T-helper 17 cell (primary cell): Measurements from ENCODE around the gene BBS9. TPM values are rescaled to one million over a fixed set of nuclear protein-coding genes. Genes with fewer than 3 reads are reported as not detected.

Experiments
- ATAC-seq: fragments of 150-1000 bp; cut with Tn5 transposase; 2 replicates; pipeline ENCODE4 v1.10.0; 2021; ENCODE audit warnings: mild to moderate bottlenecking, moderate library complexity
- DNase-seq, 3 donors: peaks; one replicate each; pipeline versions ENCODE4 v3.0.0 to v3.0.0-alpha.2; 2020 to 2021
- H3K9me3 ChIP-seq: one replicate; pipeline ENCODE4 v1.7.0; 2013; ENCODE audit warnings: low read length, mild to moderate bottlenecking; ENCODE audit not compliant: control insufficient read depth, poor library complexity, severe bottlenecking
- H3K27ac Mint-ChIP-seq: one replicate; pipeline ENCODE4 v1.8.0; 2022; ENCODE audit warnings: mild to moderate bottlenecking, moderate library complexity, mixed read lengths
- H3K27me3 Mint-ChIP-seq: one replicate; pipeline ENCODE4 v1.8.0; 2022; ENCODE audit warnings: mixed read lengths
- H3K36me3 Mint-ChIP-seq: one replicate; pipeline ENCODE4 v1.8.0; 2022; ENCODE audit warnings: low read depth, mixed read lengths
- H3K4me1 Mint-ChIP-seq: one replicate; pipeline ENCODE4 v1.8.0; 2022; ENCODE audit warnings: mild to moderate bottlenecking, mixed read lengths
- H3K4me3 Mint-ChIP-seq: one replicate; pipeline ENCODE4 v1.8.0; 2022; ENCODE audit warnings: mild to moderate bottlenecking, moderate library complexity, mixed read lengths
- total RNA-seq, 4 donors: library from RNA in 2 of 4; stranded (reverse) in 2 of 4; gene quantifications; one replicate each; pipeline ENCODE4 v1.2.3 and lab custom pipeline; 2022 to 2026

BBS9 gene
- total RNA-seq, 2 donors from 2014 or later = 23.4 to 25.3 TPM

GRCh38 chr7:33336820-33337219, 207.5 kb downstream of the BBS9 start:
- Mint-ChIP-seq H3K4me3 (no peak overlapping the region), H3K27ac (no peak overlapping the region), H3K4me1 (no peaks in the 10 kb centered on the region), H3K36me3 (peaks cover 4% of the 10 kb centered on the region), H3K27me3 (no peaks in the 10 kb centered on the region)
- H3K9me3 ChIP-seq = no peaks in the 10 kb centered on the region
- DNase-seq = no peak
- no peak for ATAC-seq

GRCh38 chr7:33339074-33339790, 209.9 kb downstream of the BBS9 start:
- no peak for ATAC-seq
- DNase-seq = no peak
- no peaks in the 10 kb centered on the region for H3K9me3 ChIP-seq
- H3K4me1 Mint-ChIP-seq = no peaks in the 10 kb centered on the region
- no peak overlapping the region for H3K4me3 Mint-ChIP-seq
- peaks cover 4% of the 10 kb centered on the region for H3K36me3 Mint-ChIP-seq
- no peak overlapping the region for H3K27ac Mint-ChIP-seq
- H3K27me3 Mint-ChIP-seq = no peaks in the 10 kb centered on the region

- Mint-ChIP-seq H3K27me3 (no peaks in the 10 kb centered on the region), H3K36me3 (peaks cover 5% of the 10 kb centered on the region), H3K4me3 (no peak overlapping the region), H3K4me1 (no peaks in the 10 kb centered on the region), H3K27ac (no peak overlapping the region)
- no peaks in the 10 kb centered on the region for H3K9me3 ChIP-seq
- DNase-seq = no peak
- no peak for ATAC-seq
Observed at GRCh38 chr7:33346055-33346454, 216.7 kb downstream of the BBS9 start.

- Mint-ChIP-seq H3K4me1 (no peaks in the 10 kb centered on the region), H3K27ac (no peak overlapping the region), H3K36me3 (peaks cover 8% of the 10 kb centered on the region), H3K27me3 (no peaks in the 10 kb centered on the region), H3K4me3 (no peak overlapping the region)
- ATAC-seq (no peak), DNase-seq (no peak)
- H3K9me3 ChIP-seq = no peaks in the 10 kb centered on the region
Observed at GRCh38 chr7:33350577-33350976, 221.2 kb downstream of the BBS9 start.

- DNase-seq (no peak), ATAC-seq (no peak)
- no peak overlapping the region for H3K4me3 Mint-ChIP-seq
- no peaks in the 10 kb centered on the region for H3K27me3 Mint-ChIP-seq
- H3K36me3 Mint-ChIP-seq = peaks cover 5% of the 10 kb centered on the region
- no peaks in the 10 kb centered on the region for H3K9me3 ChIP-seq
- H3K4me1 Mint-ChIP-seq = no peaks in the 10 kb centered on the region
- H3K27ac Mint-ChIP-seq = no peak overlapping the region
Observed at GRCh38 chr7:33351709-33352108, 222.3 kb downstream of the BBS9 start.

GRCh38 chr7:33354201-33354600, 224.8 kb downstream of the BBS9 start:
- H3K4me3 Mint-ChIP-seq = no peak overlapping the region
- H3K36me3 Mint-ChIP-seq = peaks cover 5% of the 10 kb centered on the region
- ATAC-seq = no peak

GRCh38 chr7:33355386-33355785, 226.0 kb downstream of the BBS9 start:
- Mint-ChIP-seq H3K27ac (no peak overlapping the region), H3K4me1 (no peaks in the 10 kb centered on the region), H3K36me3 (peaks cover 4% of the 10 kb centered on the region), H3K4me3 (no peak overlapping the region), H3K27me3 (no peaks in the 10 kb centered on the region)
- no peaks in the 10 kb centered on the region for H3K9me3 ChIP-seq
- DNase-seq = no peak
- no peak for ATAC-seq

More at GRCh38 chr7:33354201-33354600, 224.8 kb downstream of the BBS9 start:
- no peaks in the 10 kb centered on the region for H3K4me1 Mint-ChIP-seq
- H3K27ac Mint-ChIP-seq = no peak overlapping the region
- no peaks in the 10 kb centered on the region for H3K27me3 Mint-ChIP-seq
- H3K9me3 ChIP-seq = no peaks in the 10 kb centered on the region
- DNase-seq = no peak

GRCh38 chr7:33356336-33356735, 227.0 kb downstream of the BBS9 start:
- ATAC-seq (no peak), DNase-seq (no peak)
- Mint-ChIP-seq H3K27me3 (no peaks in the 10 kb centered on the region), H3K27ac (no peak overlapping the region), H3K4me1 (no peaks in the 10 kb centered on the region), H3K4me3 (no peak overlapping the region), H3K36me3 (peaks cover 3% of the 10 kb centered on the region)
- no peaks in the 10 kb centered on the region for H3K9me3 ChIP-seq

GRCh38 chr7:33357846-33358245, 228.5 kb downstream of the BBS9 start:
- Mint-ChIP-seq H3K36me3 (peaks cover under 1% of the 10 kb centered on the region), H3K27ac (no peak overlapping the region), H3K4me1 (no peaks in the 10 kb centered on the region), H3K27me3 (no peaks in the 10 kb centered on the region), H3K4me3 (no peak overlapping the region)
- H3K9me3 ChIP-seq = no peaks in the 10 kb centered on the region
- no peak for ATAC-seq
- no peak for DNase-seq

GRCh38 chr7:33369888-33370287, 240.5 kb downstream of the BBS9 start:
- H3K27ac Mint-ChIP-seq = no peak overlapping the region
- no peaks in the 10 kb centered on the region for H3K4me1 Mint-ChIP-seq
- no peak overlapping the region for H3K4me3 Mint-ChIP-seq
- H3K36me3 Mint-ChIP-seq = peaks cover 11% of the 10 kb centered on the region
- H3K27me3 Mint-ChIP-seq = no peaks in the 10 kb centered on the region
- DNase-seq (no peak), ATAC-seq (no peak)
- no peaks in the 10 kb centered on the region for H3K9me3 ChIP-seq

- DNase-seq (no peak), ATAC-seq (no peak)
- no peaks in the 10 kb centered on the region for H3K27me3 Mint-ChIP-seq
- H3K27ac Mint-ChIP-seq = no peak overlapping the region
- no peak overlapping the region for H3K4me3 Mint-ChIP-seq
- H3K9me3 ChIP-seq = no peaks in the 10 kb centered on the region
- H3K36me3 Mint-ChIP-seq = peaks cover 20% of the 10 kb centered on the region
- H3K4me1 Mint-ChIP-seq = no peaks in the 10 kb centered on the region
Observed at GRCh38 chr7:33373195-33373594, 243.8 kb downstream of the BBS9 start.

- Mint-ChIP-seq H3K27ac (no peak overlapping the region), H3K27me3 (no peaks in the 10 kb centered on the region), H3K36me3 (peaks cover 16% of the 10 kb centered on the region), H3K4me1 (no peaks in the 10 kb centered on the region), H3K4me3 (no peak overlapping the region)
- DNase-seq = no peak
- ATAC-seq = no peak
- H3K9me3 ChIP-seq = no peaks in the 10 kb centered on the region
Observed at GRCh38 chr7:33379891-33380525, 250.6 kb downstream of the BBS9 start.

- peaks cover 1% of the 10 kb centered on the region for H3K4me1 Mint-ChIP-seq
- no peaks in the 10 kb centered on the region for H3K27me3 Mint-ChIP-seq
- H3K27ac Mint-ChIP-seq = no peak overlapping the region
- peaks cover 6% of the 10 kb centered on the region for H3K36me3 Mint-ChIP-seq
- DNase-seq (no peak), ATAC-seq (no peak)
- no peaks in the 10 kb centered on the region for H3K9me3 ChIP-seq
- H3K4me3 Mint-ChIP-seq = no peak overlapping the region
Observed at GRCh38 chr7:33388332-33388731, 259.0 kb downstream of the BBS9 start.

GRCh38 chr7:33392148-33392547, 262.8 kb downstream of the BBS9 start:
- no peak overlapping the region for H3K4me3 Mint-ChIP-seq
- H3K4me1 Mint-ChIP-seq = peaks cover 7% of the 10 kb centered on the region
- ATAC-seq (no peak), DNase-seq (no peak)
- no peak overlapping the region for H3K27ac Mint-ChIP-seq
- H3K36me3 Mint-ChIP-seq = peaks cover 9% of the 10 kb centered on the region
- H3K27me3 Mint-ChIP-seq = no peaks in the 10 kb centered on the region
- no peaks in the 10 kb centered on the region for H3K9me3 ChIP-seq
